ENCODE measurements around the gene AICDA. TPM values are rescaled to one million over a fixed set of nuclear protein-coding genes. Genes with fewer than 3 reads are reported as not detected.

The AICDA gene
- total RNA-seq, 1 experiment from 2014 or later: 0.13 TPM

- Mint-ChIP-seq H3K27me3 (ENCODE audit: low read depth) (no peaks in the 10 kb centered on the region; the same call in 1 of the 2 replicates), H3K4me3 (no peak overlapping the region), H3K36me3 (peaks cover under 1% of the 10 kb centered on the region; the same call in 1 of the 2 replicates), H3K27ac (no peak overlapping the region), H3K9me3 (peaks cover under 1% of the 10 kb centered on the region), H3K4me1 (peaks cover 5% of the 10 kb centered on the region)
- POLR2A ChIA-PET: no interaction called here
- DNase-seq (ENCODE audit: low spot score): no peak
- no peak for ATAC-seq
- CTCF ChIA-PET: interaction anchor here (1.0 kb wide), 1 partner anchor 28 kb away, joined by 5 read pairs; no protein-coding TSS in a partner anchor
- TF ChIP-seq ATF6 (CRISPR knock-in tag; IDR thresholded peaks at IDR 0.05) (no peak), FOXJ3 (CRISPR knock-in tag; IDR thresholded peaks at IDR 0.05; ENCODE audit: borderline replicate concordance) (no peak), ZNF512 (CRISPR knock-in tag; IDR thresholded peaks at IDR 0.05; ENCODE audit: borderline replicate concordance) (no peak), ZNF671 (CRISPR knock-in tag; IDR thresholded peaks at IDR 0.05) (no peak), MYBL2 (CRISPR knock-in tag; IDR thresholded peaks at IDR 0.05) (no peak), NR1H2 (CRISPR knock-in tag; IDR thresholded peaks at IDR 0.05) (no peak), GRHL2 (CRISPR knock-in tag; IDR thresholded peaks at IDR 0.05; ENCODE audit: insufficient replicate concordance, severe bottlenecking) (no peak), TP53 (CRISPR knock-in tag; IDR thresholded peaks at IDR 0.05) (no peak), ERG (CRISPR knock-in tag; IDR thresholded peaks at IDR 0.05) (no peak), ATF1 (CRISPR knock-in tag; IDR thresholded peaks at IDR 0.05) (no peak), FOXP1 (CRISPR knock-in tag; IDR thresholded peaks at IDR 0.05; ENCODE audit: borderline replicate concordance) (no peak), PREB (CRISPR knock-in tag; IDR thresholded peaks at IDR 0.05; ENCODE audit: borderline replicate concordance) (no peak), CREM (CRISPR knock-in tag; IDR thresholded peaks at IDR 0.05) (no peak), ETV6 (CRISPR knock-in tag; IDR thresholded peaks at IDR 0.05) (no peak), FOXP4 (CRISPR knock-in tag; IDR thresholded peaks at IDR 0.05) (no peak), ZNF232 (CRISPR knock-in tag; IDR thresholded peaks at IDR 0.05) (no peak), JAZF1 (CRISPR knock-in tag; IDR thresholded peaks at IDR 0.05) (no peak)
These were observed 40.2 kb downstream of the AICDA start for GRCh38 chr12:8572507-8572906.

GRCh38 chr12:8566525-8566924 lies 46.1 kb downstream of the AICDA start:
- DNase-seq (ENCODE audit: low spot score): no peak
- POLR2A ChIA-PET: no interaction called here
- peaks cover 21% of the 10 kb centered on the region for H3K36me3 Mint-ChIP-seq
- no peak for ATAC-seq
- peaks cover 4% of the 10 kb centered on the region; the same call in 1 of the 2 replicates for H3K27me3 Mint-ChIP-seq (ENCODE audit: low read depth)
- peaks cover 23% of the 10 kb centered on the region for H3K9me3 Mint-ChIP-seq
- no peak overlapping the region for H3K27ac Mint-ChIP-seq
- CTCF ChIA-PET: interaction anchor here (0.6 to 1.5 kb wide), 2 partner anchors 22 to 38 kb away, joined by 3 to 7 read pairs; no protein-coding TSS in a partner anchor
- H3K4me1 Mint-ChIP-seq: peaks cover 35% of the 10 kb centered on the region
- no peak overlapping the region for H3K4me3 Mint-ChIP-seq
- TF ChIP-seq KAT7 (CRISPR knock-in tag; IDR thresholded peaks at IDR 0.05; ENCODE audit: borderline replicate concordance) (no peak), NFE2L1 (CRISPR knock-in tag; IDR thresholded peaks at IDR 0.05) (no peak), NFATC4 (CRISPR knock-in tag; IDR thresholded peaks at IDR 0.05) (no peak), MXD4 (CRISPR knock-in tag; IDR thresholded peaks at IDR 0.05; ENCODE audit: borderline replicate concordance) (no peak), ZNF232 (CRISPR knock-in tag; IDR thresholded peaks at IDR 0.05) (no peak), GABPB1 (CRISPR knock-in tag; IDR thresholded peaks at IDR 0.05) (no peak), USF1 (CRISPR knock-in tag; IDR thresholded peaks at IDR 0.05) (no peak), ERG (CRISPR knock-in tag; IDR thresholded peaks at IDR 0.05) (no peak)

Measured in WTC11 (cell line).